Activated CD4-positive, alpha-beta T cell treated with anti-CD3 and anti-CD28 coated beads for 1 hour (primary cell): ENCODE measurements around the gene SRXN1.
"Not testable (repeated sequence)": the region's sequence is repeated elsewhere in the genome, so short reads cannot be mapped to it uniquely, and the experiment has no call there.

Source experiments
- DNase-seq: peaks from one replicate; pipeline ENCODE4 v3.0.0-alpha.2; 2020

Gene SRXN1

DNA sequence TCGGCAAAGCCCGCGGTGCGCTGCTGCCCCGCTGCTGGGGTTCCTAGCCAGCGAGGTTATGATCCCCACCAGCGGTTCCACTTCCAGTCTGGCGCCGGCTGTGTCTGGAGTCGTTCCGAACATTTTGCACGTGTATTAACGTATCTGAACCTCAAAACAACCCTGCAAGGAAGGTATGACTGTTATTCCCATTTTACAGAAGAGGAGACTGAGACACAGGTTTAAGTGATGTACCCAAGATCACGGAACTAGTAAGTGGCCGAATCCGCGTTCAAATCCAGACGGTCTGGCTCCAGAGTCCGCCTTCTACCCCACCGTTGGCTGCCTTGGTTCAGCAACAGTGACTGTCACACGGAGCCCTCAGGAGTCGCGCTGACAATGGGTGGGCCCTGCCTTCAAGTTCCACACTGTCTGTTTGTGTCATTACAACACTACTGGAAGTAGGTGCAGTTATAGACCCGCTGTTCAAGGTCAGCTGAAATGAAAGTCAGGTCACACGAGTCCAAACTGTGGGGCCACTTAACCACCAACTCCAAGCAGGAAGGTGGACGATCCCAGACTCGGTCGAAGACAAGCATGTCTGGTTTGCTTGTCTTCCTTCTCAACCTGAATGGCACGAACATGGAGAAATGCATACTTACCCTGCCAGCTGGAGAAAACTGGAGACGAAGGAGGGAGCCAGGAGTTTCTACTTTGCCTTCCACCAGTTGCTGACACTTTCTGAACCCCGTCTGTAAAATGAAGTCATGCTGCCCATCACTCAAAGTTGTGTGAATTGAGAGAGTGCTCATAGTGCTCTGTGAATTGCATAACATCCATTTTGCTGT, 803 bp upstream of the SRXN1 start:
- DNase-seq = no peak

GRCh38 chr20:652615-653109, 338 bp downstream of the SRXN1 start:
- DNase-seq = no peak

- no peak for DNase-seq
Observed at GRCh38 chr20:651713-652614, 1.0 kb downstream of the SRXN1 start.

DNA sequence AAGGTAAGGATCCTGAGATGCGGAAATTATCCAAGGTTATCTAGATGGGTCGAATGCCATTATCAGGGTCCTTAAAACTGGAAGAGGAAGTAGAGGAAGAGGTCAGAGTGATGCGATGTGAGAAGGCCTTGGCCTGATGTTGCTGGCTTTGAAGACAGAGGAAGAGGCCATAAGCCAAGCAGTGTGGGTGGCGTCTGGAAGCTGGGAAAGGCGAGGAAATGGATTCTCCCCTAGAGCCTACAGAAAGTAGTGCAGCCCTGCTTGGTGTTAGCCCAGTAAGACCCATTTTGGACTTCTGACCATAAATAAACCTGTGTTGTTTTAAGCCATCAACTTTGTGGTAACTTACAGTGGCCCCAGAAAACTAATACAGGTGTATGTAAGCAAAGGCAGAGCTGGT, 2.0 kb downstream of the SRXN1 start:
- no peak for DNase-seq

GRCh38 chr20:650281-650680, 2.7 kb downstream of the SRXN1 start:
- no peak for DNase-seq

- DNase-seq = no peak
Observed at GRCh38 chr20:647479-648019, 5.5 kb downstream of the SRXN1 start.

DNA sequence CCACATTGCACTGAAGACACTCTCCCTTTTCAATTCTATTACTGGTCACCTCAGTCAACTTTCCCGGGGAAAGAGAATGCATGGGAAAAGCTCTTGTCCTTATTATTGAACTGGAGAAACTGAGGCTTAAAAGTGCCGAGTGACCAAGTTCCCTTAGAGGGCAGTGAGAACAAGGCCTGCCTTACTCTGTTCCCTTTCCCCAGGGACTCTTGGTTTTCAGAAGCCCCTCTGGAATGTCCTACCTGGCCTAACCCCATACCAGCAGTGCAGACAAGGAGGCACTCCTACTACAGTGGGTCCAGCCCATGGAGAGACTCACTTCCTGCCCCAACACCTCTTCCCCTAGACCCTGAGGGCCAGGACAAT, 6.1 kb downstream of the SRXN1 start:
- no peak for DNase-seq

GRCh38 chr20:646107-646867, 6.7 kb downstream of the SRXN1 start:
- DNase-seq = no peak

- peak; percentile 40 for DNase-seq
Observed at GRCh38 chr20:645318-646106, 7.5 kb downstream of the SRXN1 start.

DNA sequence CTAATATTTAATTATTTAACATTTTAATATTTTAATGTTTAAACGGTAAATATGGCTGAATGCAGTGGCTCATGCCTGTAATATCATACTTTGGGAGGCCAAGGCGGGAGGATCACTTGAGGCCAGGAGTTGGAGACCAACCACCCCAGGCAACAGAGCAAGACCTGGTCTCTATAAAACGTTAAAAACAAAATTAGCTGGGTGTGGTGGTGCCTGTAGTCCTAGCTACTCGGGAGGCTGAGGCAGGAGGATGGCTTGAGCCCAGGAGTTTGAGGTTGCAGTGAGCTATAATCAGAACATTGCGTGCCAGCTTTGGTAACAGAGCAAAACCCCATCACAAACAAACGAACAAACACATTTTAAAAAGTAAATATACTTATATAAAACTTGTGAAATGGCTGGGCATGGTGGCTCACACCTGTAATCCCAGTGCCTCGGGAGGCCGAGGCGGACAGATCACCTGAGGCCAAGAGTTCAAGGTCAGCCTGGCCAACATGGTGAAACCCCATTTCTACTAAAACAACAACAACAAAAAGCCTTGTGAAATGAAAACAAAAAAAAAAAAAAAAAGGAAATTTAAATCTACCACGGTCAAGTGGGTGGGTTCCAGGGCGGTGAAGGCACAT, 8.2 kb downstream of the SRXN1 start:
- no peak for DNase-seq

DNA sequence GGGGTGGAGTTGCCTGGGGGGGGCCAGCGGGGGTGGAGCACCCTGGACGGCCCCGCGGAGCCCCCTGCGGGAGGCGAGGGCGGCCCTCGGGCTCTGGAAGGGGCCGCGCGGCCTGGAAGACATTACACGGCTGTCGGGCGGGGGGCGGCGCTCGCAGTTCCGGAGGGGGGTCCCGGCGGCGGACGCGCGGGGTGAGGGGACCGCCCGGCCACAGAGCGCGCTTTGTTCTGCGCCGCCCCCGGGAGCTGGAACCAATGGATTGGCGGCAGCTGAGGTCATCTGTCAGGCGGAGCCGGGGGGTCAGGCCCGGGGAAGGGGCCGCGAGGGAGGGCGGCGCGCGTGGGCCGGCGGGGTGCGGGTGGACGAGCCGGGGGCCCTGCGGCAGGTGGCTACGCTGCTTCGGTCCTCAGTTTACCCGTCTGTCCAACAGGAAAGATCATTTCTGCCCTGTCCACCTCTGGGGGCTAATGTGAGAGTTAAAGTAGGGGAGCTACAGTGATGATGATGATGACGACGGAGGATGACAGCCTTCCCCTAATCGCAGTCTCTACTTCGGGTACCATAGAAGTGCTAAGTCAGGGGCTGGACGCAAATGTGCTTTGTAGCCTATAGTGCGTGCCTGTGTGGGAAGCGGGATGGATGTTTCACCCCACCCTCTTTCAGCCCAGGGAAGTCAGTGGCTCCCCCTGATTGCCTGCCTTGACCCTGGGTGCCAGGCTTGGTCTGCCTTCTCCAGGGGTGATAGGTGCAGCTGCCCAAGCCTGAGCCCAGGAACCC, 10.4 kb downstream of the SRXN1 start:
- DNase-seq = no peak

DNA sequence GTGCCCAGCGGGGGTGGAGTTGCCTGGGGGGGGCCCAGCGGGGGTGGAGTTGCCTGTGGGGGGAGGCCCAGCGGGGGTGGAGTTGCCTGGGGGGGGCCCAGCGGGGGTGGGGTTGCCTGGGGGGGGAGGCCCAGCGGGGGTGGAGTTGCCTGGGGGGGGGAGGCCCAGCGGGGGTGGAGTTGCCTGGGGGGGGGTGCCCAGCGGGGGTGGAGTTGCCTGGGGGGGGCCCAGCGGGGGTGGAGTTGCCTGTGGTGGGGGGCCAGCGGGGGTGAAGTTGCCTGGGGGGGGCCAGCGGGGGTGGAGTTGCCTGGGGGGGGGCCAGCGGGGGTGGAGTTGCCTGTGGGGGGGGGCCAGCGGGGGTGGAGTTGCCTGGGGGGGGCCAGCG, 11.0 kb downstream of the SRXN1 start:
- DNase-seq = not testable (repeated sequence)

DNA sequence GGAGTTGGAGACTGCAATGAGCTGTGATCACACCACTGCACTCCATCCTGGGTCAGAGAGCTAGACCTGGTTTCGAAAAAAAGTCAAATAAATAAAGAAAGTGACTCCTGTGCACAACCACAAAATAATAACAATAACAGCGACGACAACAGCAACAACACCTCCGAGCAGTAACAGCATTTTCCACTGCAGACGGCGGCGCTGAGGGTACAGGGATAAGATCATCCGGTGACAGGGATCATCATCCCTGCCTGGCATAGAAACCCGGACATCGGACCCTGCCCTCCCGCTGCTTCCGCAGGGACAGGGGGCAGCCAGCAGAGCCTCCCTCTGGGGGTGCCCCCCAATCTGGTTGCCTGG, 11.5 kb downstream of the SRXN1 start:
- no peak for DNase-seq

GRCh38 chr20:640674-641515, 12.1 kb downstream of the SRXN1 start:
- DNase-seq = no peak

DNA sequence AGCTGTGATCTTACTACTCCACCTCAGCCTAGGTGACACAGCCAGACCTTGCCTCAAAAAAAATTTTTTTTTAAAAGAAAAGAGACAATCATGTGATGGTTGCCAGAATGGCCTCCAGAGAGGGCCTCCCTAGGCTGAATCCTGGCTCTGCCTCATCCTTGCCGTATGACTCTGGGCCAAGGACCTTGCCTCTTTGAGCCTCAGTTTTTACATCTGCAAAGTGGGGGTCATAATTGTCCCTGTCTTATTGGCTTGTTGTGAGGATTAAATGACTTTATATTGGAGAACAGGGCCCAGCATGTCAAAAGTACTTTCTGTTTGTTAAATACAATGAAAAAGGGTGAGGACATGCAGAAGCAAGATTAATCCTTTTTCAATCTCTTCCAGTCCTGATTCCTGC, 14.4 kb downstream of the SRXN1 start:
- no peak for DNase-seq

DNA sequence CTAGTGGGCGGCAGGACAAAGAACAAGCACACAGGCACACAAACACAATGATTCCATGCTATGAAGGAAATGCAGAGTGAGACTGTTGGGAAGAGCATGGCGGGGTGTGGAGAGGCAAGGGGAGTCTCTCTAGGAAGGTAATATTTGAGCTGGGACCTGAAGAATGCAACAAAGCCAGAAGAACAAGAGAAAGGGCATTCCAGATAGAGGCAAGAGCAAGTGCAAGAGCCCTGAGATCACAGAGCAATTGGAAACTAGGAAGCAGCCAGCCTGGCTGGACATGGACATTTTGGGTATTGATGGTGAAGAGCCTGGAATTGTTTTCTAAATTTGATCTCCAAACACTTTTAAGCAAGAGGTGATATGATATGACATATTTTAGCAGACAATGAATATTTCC, 15.4 kb downstream of the SRXN1 start:
- DNase-seq = no peak

GRCh38 chr20:635893-636338, 17.1 kb downstream of the SRXN1 start:
- DNase-seq = no peak

DNA sequence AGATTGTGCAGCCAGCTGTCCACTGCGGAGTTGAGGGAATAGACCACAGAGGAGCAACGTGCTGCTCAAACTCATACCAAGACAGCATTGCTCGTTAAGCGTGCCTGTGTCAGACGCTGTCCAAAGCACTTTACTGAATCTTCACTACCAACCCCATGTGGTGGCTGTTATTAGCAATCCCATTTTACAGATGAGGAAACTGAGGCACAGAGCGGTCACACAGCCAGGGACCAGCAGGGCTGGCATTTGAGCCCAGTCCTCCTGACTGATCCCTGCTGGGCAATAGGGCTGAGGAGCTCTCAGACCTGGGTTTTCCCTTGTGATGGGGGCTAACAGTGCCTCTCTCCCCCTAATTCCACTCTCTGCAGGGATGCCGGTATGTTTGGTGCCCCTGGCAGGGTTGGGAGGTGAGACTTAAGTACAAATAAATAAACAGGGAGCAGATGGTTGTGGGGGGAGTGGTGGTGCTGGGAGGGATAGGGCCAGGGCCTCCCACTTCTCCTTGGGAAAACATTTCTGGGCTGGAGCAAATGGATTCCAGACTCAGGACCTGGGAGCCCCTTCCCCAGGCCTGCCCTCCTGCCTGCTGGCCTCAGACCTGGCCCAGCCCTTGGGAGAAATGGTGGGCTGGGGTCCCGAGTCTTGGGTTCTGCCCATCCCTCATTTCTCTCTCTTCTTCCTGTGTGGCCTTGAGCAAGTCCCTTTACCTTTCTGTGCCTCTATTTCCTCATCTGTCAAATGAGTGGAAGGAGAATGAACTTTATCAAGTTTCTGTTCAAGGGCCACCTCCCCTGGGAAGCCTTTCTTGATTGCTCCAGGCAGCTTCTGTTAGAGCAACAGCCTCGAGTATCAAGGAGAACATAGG, 17.7 kb downstream of the SRXN1 start:
- DNase-seq = no peak
